ENCODE results near the gene EFNB3. TPM values are rescaled to one million over a fixed set of nuclear protein-coding genes. Genes with fewer than 3 reads are reported as not detected.

EFNB3 gene
- total RNA-seq, 1 experiment from 2014 or later, result 5.1 TPM

GRCh38 chr17:7674934-7675333 is 30.1 kb upstream of the EFNB3 start:
- Mint-ChIP-seq H3K4me1 (ENCODE audit: low read depth, unreplicated experiment) (no peaks in the 10 kb centered on the region), H3K9me3 (ENCODE audit: unreplicated experiment) (peaks cover 10% of the 10 kb centered on the region), H3K4me3 (ENCODE audit: unreplicated experiment) (no peak overlapping the region), H3K36me3 (ENCODE audit: insufficient read depth, unreplicated experiment) (peaks cover 45% of the 10 kb centered on the region), H3K27ac (ENCODE audit: unreplicated experiment) (no peak overlapping the region), H3K27me3 (ENCODE audit: insufficient read depth, unreplicated experiment) (no peaks in the 10 kb centered on the region)
- DNase-seq, result no peak
- Histone ChIP-seq H3K4me3 (ENCODE audit: low read depth, low read length) (no peak overlapping the region), H3K4me1 (no peaks in the 10 kb centered on the region), H3K36me3 (ENCODE audit: control insufficient read depth, insufficient read depth, low read length) (no peaks in the 10 kb centered on the region; the same call in 1 of the 2 replicates), H3K27me3 (replicated peaks; ENCODE audit: control insufficient read depth, insufficient read depth, low read length) (no peaks in the 10 kb centered on the region), H3K9me3 (no peaks in the 10 kb centered on the region)
- no TSS peak for BruUV-seq (replicated peaks)
- ChIA-PET POLR2A (interaction anchor here (0.6 kb wide), 1 partner anchor 25 kb away, joined by 6 read pairs; no protein-coding TSS in a partner anchor), CTCF (interaction anchor here (0.6 kb wide), 1 partner anchor 211 kb away, joined by 3 read pairs; no protein-coding TSS in a partner anchor)
- intact Hi-C loops (cut with micrococcal nuclease; ENCODE audit: unreplicated experiment), result no loop called here
- no peak for TF ChIP-seq CTCF (IDR thresholded peaks at IDR 0.05; ENCODE audit: insufficient read depth in 1 of 2, low read depth in 1 of 2, low read length in 1 of 2, severe bottlenecking in 1 of 2, unreplicated experiment in 1 of 2)

- Mint-ChIP-seq H3K27ac (ENCODE audit: unreplicated experiment) (no peak overlapping the region), H3K4me1 (ENCODE audit: low read depth, unreplicated experiment) (no peaks in the 10 kb centered on the region), H3K4me3 (ENCODE audit: unreplicated experiment) (no peak overlapping the region), H3K36me3 (ENCODE audit: insufficient read depth, unreplicated experiment) (peaks cover 39% of the 10 kb centered on the region), H3K27me3 (ENCODE audit: insufficient read depth, unreplicated experiment) (no peaks in the 10 kb centered on the region), H3K9me3 (ENCODE audit: unreplicated experiment) (peaks cover 10% of the 10 kb centered on the region)
- Histone ChIP-seq H3K27me3 (replicated peaks; ENCODE audit: control insufficient read depth, insufficient read depth, low read length) (no peaks in the 10 kb centered on the region), H3K4me3 (ENCODE audit: low read depth, low read length) (no peak overlapping the region), H3K4me1 (no peaks in the 10 kb centered on the region), H3K36me3 (ENCODE audit: control insufficient read depth, insufficient read depth, low read length) (no peaks in the 10 kb centered on the region; the same call in 1 of the 2 replicates), H3K9me3 (no peaks in the 10 kb centered on the region)
- no TSS peak for BruUV-seq (replicated peaks)
- intact Hi-C loops (cut with micrococcal nuclease; ENCODE audit: unreplicated experiment), result no loop called here
- ChIA-PET CTCF (no interaction called here), POLR2A (no interaction called here)
- TF ChIP-seq CTCF (IDR thresholded peaks at IDR 0.05; ENCODE audit: insufficient read depth in 1 of 2, low read depth in 1 of 2, low read length in 1 of 2, severe bottlenecking in 1 of 2, unreplicated experiment in 1 of 2), result no peak
- DNase-seq, result no peak
These were observed 28.5 kb upstream of the EFNB3 start for GRCh38 chr17:7676533-7676932.

- Histone ChIP-seq H3K9me3 (no peaks in the 10 kb centered on the region), H3K36me3 (ENCODE audit: control insufficient read depth, insufficient read depth, low read length) (no peaks in the 10 kb centered on the region; the same call in 1 of the 2 replicates), H3K4me1 (no peaks in the 10 kb centered on the region), H3K27me3 (replicated peaks; ENCODE audit: control insufficient read depth, insufficient read depth, low read length) (no peaks in the 10 kb centered on the region), H3K4me3 (ENCODE audit: low read depth, low read length) (no peak overlapping the region)
- DNase-seq, result no peak
- H3K4me1 Mint-ChIP-seq (ENCODE audit: low read depth, unreplicated experiment), result no peaks in the 10 kb centered on the region
- ChIA-PET CTCF (no interaction called here), POLR2A (no interaction called here)
- no peaks in the 10 kb centered on the region for H3K27me3 Mint-ChIP-seq (ENCODE audit: insufficient read depth, unreplicated experiment)
- no peak overlapping the region for H3K27ac Mint-ChIP-seq (ENCODE audit: unreplicated experiment)
- H3K9me3 Mint-ChIP-seq (ENCODE audit: unreplicated experiment), result peaks cover 10% of the 10 kb centered on the region
- no peak overlapping the region for H3K4me3 Mint-ChIP-seq (ENCODE audit: unreplicated experiment)
- intact Hi-C loops (cut with micrococcal nuclease; ENCODE audit: unreplicated experiment), result no loop called here
- no peak for TF ChIP-seq CTCF (IDR thresholded peaks at IDR 0.05; ENCODE audit: insufficient read depth in 1 of 2, low read depth in 1 of 2, low read length in 1 of 2, severe bottlenecking in 1 of 2, unreplicated experiment in 1 of 2)
- no TSS peak for BruUV-seq (replicated peaks)
- H3K36me3 Mint-ChIP-seq (ENCODE audit: insufficient read depth, unreplicated experiment), result peaks cover 41% of the 10 kb centered on the region
These were observed 27.5 kb upstream of the EFNB3 start for GRCh38 chr17:7677388-7678067.
